Stimulated activated CD8-positive, alpha-beta memory T cell treated with anti-CD3 and anti-CD28 coated beads, Interleukin-15, amount 100 ng/mL, for 1 hour (primary cell): ENCODE measurements around the gene NKX1-1.
"Not testable (repeated sequence)": the region's sequence is repeated elsewhere in the genome, so short reads cannot be mapped to it uniquely, and the experiment has no call there.

ENCODE experiments used
- DNase-seq: peaks from one replicate; pipeline ENCODE4 v3.0.0-alpha.2; 2020; ENCODE audit warnings: low read depth

NKX1-1 gene

GRCh38 chr4:1373892-1374705 is 32.1 kb downstream of the NKX1-1 start:
- no peak for DNase-seq

GRCh38 chr4:1372576-1372975 is 33.7 kb downstream of the NKX1-1 start:
- DNase-seq, result not testable (repeated sequence)

- DNase-seq, result no peak
Measured at GRCh38 chr4:1371176-1372165, 34.8 kb downstream of the NKX1-1 start.

GRCh38 chr4:1370321-1371124 is 35.7 kb downstream of the NKX1-1 start:
- no peak for DNase-seq

- no peak for DNase-seq
Measured at GRCh38 chr4:1369479-1370079, 36.7 kb downstream of the NKX1-1 start.

GRCh38 chr4:1369091-1369450 is 37.2 kb downstream of the NKX1-1 start:
- no peak for DNase-seq

- DNase-seq, result no peak
Measured at GRCh38 chr4:1368421-1369090, 37.7 kb downstream of the NKX1-1 start.

GRCh38 chr4:1367936-1368289 is 38.3 kb downstream of the NKX1-1 start:
- no peak for DNase-seq

- DNase-seq, result no peak
Measured at GRCh38 chr4:1367230-1367935, 38.9 kb downstream of the NKX1-1 start.

- DNase-seq, result no peak
Measured at GRCh38 chr4:1366371-1367229, 39.6 kb downstream of the NKX1-1 start.

- DNase-seq, result no peak
Measured at GRCh38 chr4:1365271-1366178, 40.7 kb downstream of the NKX1-1 start.

GRCh38 chr4:1364748-1365147 is 41.5 kb downstream of the NKX1-1 start:
- no peak for DNase-seq

- no peak for DNase-seq
Measured at GRCh38 chr4:1364217-1364616, 42.0 kb downstream of the NKX1-1 start.

- DNase-seq, result no peak
Measured at GRCh38 chr4:1363513-1363912, 42.7 kb downstream of the NKX1-1 start.

- DNase-seq, result no peak
Measured at GRCh38 chr4:1362521-1362920, 43.7 kb downstream of the NKX1-1 start.

GRCh38 chr4:1362046-1362445 is 44.2 kb downstream of the NKX1-1 start:
- DNase-seq, result no peak

- no peak for DNase-seq
Measured at GRCh38 chr4:1361431-1361830, 44.8 kb downstream of the NKX1-1 start.

- DNase-seq, result no peak
Measured at GRCh38 chr4:1360423-1361283, 45.6 kb downstream of the NKX1-1 start.
